ENCODE data around the gene GPR35. TPM values are rescaled to one million over a fixed set of nuclear protein-coding genes. Genes with fewer than 3 reads are reported as not detected.
A peak's percentile ranks its signal among the peaks of the same experiment; 100 is the strongest.

Gene GPR35, protein sequence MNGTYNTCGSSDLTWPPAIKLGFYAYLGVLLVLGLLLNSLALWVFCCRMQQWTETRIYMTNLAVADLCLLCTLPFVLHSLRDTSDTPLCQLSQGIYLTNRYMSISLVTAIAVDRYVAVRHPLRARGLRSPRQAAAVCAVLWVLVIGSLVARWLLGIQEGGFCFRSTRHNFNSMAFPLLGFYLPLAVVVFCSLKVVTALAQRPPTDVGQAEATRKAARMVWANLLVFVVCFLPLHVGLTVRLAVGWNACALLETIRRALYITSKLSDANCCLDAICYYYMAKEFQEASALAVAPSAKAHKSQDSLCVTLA
- 21.6 and 27.1 TPM in 2 replicates for total RNA-seq (2016; rRNA removed; fragmentation: Illumina TruSeq; extraction: Trizol)
- 10.2 and 10.8 TPM in 2 replicates for total RNA-seq (2016; cell fraction: cytosol; rRNA removed; fragmentation: Illumina TruSeq; extraction: Trizol; ENCODE audit: low read depth)
- 21.3 and 26.9 TPM in 2 replicates for total RNA-seq (2016; cell fraction: insoluble cytoplasmic fraction; rRNA removed; fragmentation: Illumina TruSeq; extraction: Trizol)
- total RNA-seq (2016; cell fraction: membrane; rRNA removed; fragmentation: Illumina TruSeq; extraction: Trizol) = 25.5 and 33.7 TPM in 2 replicates
- total RNA-seq (2016; cell fraction: nucleus; rRNA removed; fragmentation: Illumina TruSeq; extraction: Trizol) = 19.4 and 20.1 TPM in 2 replicates
- 44.2 and 60.8 TPM in 2 replicates for polyA plus RNA-seq (2011; rRNA removed)
- 37.9 and 80.2 TPM in 2 replicates for polyA plus RNA-seq (2011; cell fraction: cytosol; rRNA removed)
- 150 and 165 TPM in 2 replicates for polyA plus RNA-seq (2011; cell fraction: nucleus; rRNA removed)
- polyA plus RNA-seq (2012) = 34.0 and 39.9 TPM in 2 replicates
- polyA plus RNA-seq (2016; cell fraction: cytosol; fragmentation: Illumina TruSeq; extraction: Trizol; ENCODE audit: low read depth) = 6.5 and 7.6 TPM in 2 replicates
- 14.4 and 15.8 TPM in 2 replicates for polyA plus RNA-seq (2016; cell fraction: insoluble cytoplasmic fraction; fragmentation: Illumina TruSeq; extraction: Trizol; ENCODE audit: low read depth)
- 17.8 and 17.9 TPM in 2 replicates for polyA plus RNA-seq (2016; cell fraction: membrane; fragmentation: Illumina TruSeq; extraction: Trizol; ENCODE audit: low read depth)
- polyA plus RNA-seq (2016; cell fraction: nucleus; fragmentation: Illumina TruSeq; extraction: Trizol; ENCODE audit: insufficient read depth, low read depth) = 29.6 and 37.8 TPM in 2 replicates
- 0.14 and 219 TPM in 2 replicates for polyA minus RNA-seq (2011; rRNA and poly(A)+ RNA removed; ENCODE audit: low replicate concordance)
- polyA minus RNA-seq (2011; cell fraction: cytosol; rRNA and poly(A)+ RNA removed) = 44.3 and 46.7 TPM in 2 replicates
- 30.9 and 33.3 TPM in 2 replicates for polyA minus RNA-seq (2011; cell fraction: nucleus; rRNA and poly(A)+ RNA removed)
- percentile 71 among the genes with signal in this experiment for Bru-seq, nascent RNA
- BruChase-seq, experiment 1, labeled RNA remaining after a 6-hour chase = percentile 87 among the genes with signal in this experiment
- percentile 80 among the genes with signal in this experiment for BruChase-seq, experiment 2, labeled RNA remaining after a 2-hour chase
- long read RNA-seq, experiment 1, transcript GPR35-205 (1 exons, 3,821 nt) = minor isoform, 6 of 80 reads
- long read RNA-seq, experiment 1, transcript GPR35-202 (6 exons, 2,032 nt) = minor isoform, 6 of 80 reads
- long read RNA-seq, experiment 1, transcript GPR35-201 (6 exons, 2,249 nt) = major isoform, 19 of 80 reads
- long read RNA-seq, experiment 1, partial matches to known transcripts = 7 of 80 reads
- long read RNA-seq, experiment 1, other reads (novel, unspliced or antisense) = 40 of 80 reads
- long read RNA-seq, experiment 2, transcript GPR35-205 (1 exons, 3,821 nt) = minor isoform, 30 of 102 reads
- long read RNA-seq, experiment 2, transcript GPR35-202 (6 exons, 2,032 nt) = minor isoform, 10 of 102 reads
- long read RNA-seq, experiment 2, transcript GPR35-201 (6 exons, 2,249 nt) = major isoform, 51 of 102 reads
- long read RNA-seq, experiment 2, partial matches to known transcripts = 4 of 102 reads
- long read RNA-seq, experiment 2, other reads (novel, unspliced or antisense) = 3 of 102 reads

GRCh38 chr2:240624950-240625621, at the start of gene GPR35:
Gene GPR35 (plus strand): TSS chr2:240625480. CDS start chr2:240629953, 4,473 bp downstream.
- peaks cover 47% of the 10 kb centered on the region for H3K4me1 ChIP-seq (ENCODE audit: insufficient read depth, low read length)
- H3K36me3 ChIP-seq (replicated peaks in 1 of 2; ENCODE audit: control insufficient read depth in 1 of 2, insufficient read depth in 2 of 2, low read length in 2 of 2) = peaks cover 2 to 8% of the 10 kb centered on the region in 2 experiments; a peak in 4 of 5 replicates
- H3K27ac ChIP-seq (ENCODE audit: extremely low read length, insufficient read depth, low read length) = peak within 1 kb of the TSS; percentile 92
- DNase-seq (ENCODE audit: low spot score) = no peak
- in situ Hi-C loops (cut with HindIII; ENCODE audit: extremely low pct_ligation_motif_present, low pct_unique_long_range_greater_than_20kb) (no loop called here), intact Hi-C loops (cut with micrococcal nuclease; ENCODE audit: unreplicated experiment) (no loop called here)
- no peak for ATAC-seq
- 75% methylated on average over 20 of the region's 23 CpGs for whole genome bisulfite sequencing (ENCODE audit: low lambda C conversion rate)
- peak within 1 kb of the TSS in 1 of 3 experiments; percentile 51; a peak in 1 of 6 replicates for H3K4me3 ChIP-seq (replicated peaks in 1 of 3; ENCODE audit: insufficient read depth in 1 of 3, low read depth in 2 of 3, low read length in 3 of 3)
- no peaks in the 10 kb centered on the region for H4K20me1 ChIP-seq (ENCODE audit: insufficient read depth, low read length)
- ChIA-PET POLR2A (interaction anchor here (0.6 to 7.1 kb wide), 3 partner anchors 20 to 60 kb away, joined by 3 to 46 read pairs (median 6); no protein-coding TSS in a partner anchor), CTCF (ENCODE audit: low intra/inter-chr PET ratio, low total read pairs) (interaction anchor here (0.9 kb wide), 1 partner anchor 20 kb away, joined by 3 read pairs; no protein-coding TSS in a partner anchor)
- no peak for FAIRE-seq
- no peaks in the 10 kb centered on the region; a peak in 1 of 5 replicates for H3K27me3 ChIP-seq (ENCODE audit: control insufficient read depth in 1 of 2, insufficient read depth in 2 of 2, low read length in 2 of 2)
- H3K79me2 ChIP-seq (ENCODE audit: insufficient read depth, low read length) = no peaks in the 10 kb centered on the region
- H3K9me3 ChIP-seq (ENCODE audit: low read length) = no peaks in the 10 kb centered on the region
- H2AFZ ChIP-seq (ENCODE audit: low read length) = no peak within 1 kb of the TSS
- peak within 1 kb of the TSS; percentile 70 for H3K4me2 ChIP-seq (ENCODE audit: low read depth, low read length)
- no TSS peak for BruUV-seq (replicated peaks)
- peak within 1 kb of the TSS; percentile 74 for H3K9ac ChIP-seq (ENCODE audit: insufficient read depth, low read depth, low read length)
- TF ChIP-seq PAX8 (CRISPR knock-in tag; IDR thresholded peaks at IDR 0.05; ENCODE audit: borderline replicate concordance) (no peak), FOXA1 (IDR thresholded peaks at IDR 0.05) (no peak), FOXA1 (CRISPR knock-in tag; IDR thresholded peaks at IDR 0.05) (no peak), GATAD1 (CRISPR knock-in tag; IDR thresholded peaks at IDR 0.05) (no peak), IRX3 (CRISPR knock-in tag; IDR thresholded peaks at IDR 0.05; ENCODE audit: borderline replicate concordance, low read depth) (no peak), ZNF709 (CRISPR knock-in tag; IDR thresholded peaks at IDR 0.05) (no peak), RFXANK (CRISPR knock-in tag; IDR thresholded peaks at IDR 0.05) (no peak), ZNF740 (CRISPR knock-in tag; IDR thresholded peaks at IDR 0.05) (peak; percentile 44; the same call in 1 of the 2 replicates), HNRNPL (IDR thresholded peaks at IDR 0.05; ENCODE audit: low read depth, low read length) (0 out of 2 replicates have a peak, but pooled peaks have one; percentile 36), TRIM24 (CRISPR knock-in tag; IDR thresholded peaks at IDR 0.05) (no peak), ZFP36L1 (CRISPR knock-in tag; IDR thresholded peaks at IDR 0.05) (no peak), ZNF292 (CRISPR knock-in tag; IDR thresholded peaks at IDR 0.05; ENCODE audit: borderline replicate concordance, low read depth) (no peak), AGO1 (IDR thresholded peaks at IDR 0.05; ENCODE audit: low read depth, low read length, poor library complexity, severe bottlenecking) (peak; percentile 67), AGO2 (optimal IDR thresholded peaks at IDR 0.05; ENCODE audit: low read depth, low read length) (peak; percentile 84), AKAP8 (CRISPR knock-in tag; IDR thresholded peaks at IDR 0.05) (peak; percentile 85; the same call in 1 of the 2 replicates)
- TF ChIP-seq, protein P1, sequence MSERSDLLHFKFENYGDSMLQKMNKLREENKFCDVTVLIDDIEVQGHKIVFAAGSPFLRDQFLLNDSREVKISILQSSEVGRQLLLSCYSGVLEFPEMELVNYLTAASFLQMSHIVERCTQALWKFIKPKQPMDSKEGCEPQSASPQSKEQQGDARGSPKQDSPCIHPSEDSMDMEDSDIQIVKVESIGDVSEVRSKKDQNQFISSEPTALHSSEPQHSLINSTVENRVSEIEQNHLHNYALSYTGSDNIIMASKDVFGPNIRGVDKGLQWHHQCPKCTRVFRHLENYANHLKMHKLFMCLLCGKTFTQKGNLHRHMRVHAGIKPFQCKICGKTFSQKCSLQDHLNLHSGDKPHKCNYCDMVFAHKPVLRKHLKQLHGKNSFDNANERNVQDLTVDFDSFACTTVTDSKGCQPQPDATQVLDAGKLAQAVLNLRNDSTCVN (CRISPR knock-in tag; IDR thresholded peaks at IDR 0.05; ENCODE audit: borderline replicate concordance) = no peak
